ENCODE measurements around the gene ITGB3.

DNA sequence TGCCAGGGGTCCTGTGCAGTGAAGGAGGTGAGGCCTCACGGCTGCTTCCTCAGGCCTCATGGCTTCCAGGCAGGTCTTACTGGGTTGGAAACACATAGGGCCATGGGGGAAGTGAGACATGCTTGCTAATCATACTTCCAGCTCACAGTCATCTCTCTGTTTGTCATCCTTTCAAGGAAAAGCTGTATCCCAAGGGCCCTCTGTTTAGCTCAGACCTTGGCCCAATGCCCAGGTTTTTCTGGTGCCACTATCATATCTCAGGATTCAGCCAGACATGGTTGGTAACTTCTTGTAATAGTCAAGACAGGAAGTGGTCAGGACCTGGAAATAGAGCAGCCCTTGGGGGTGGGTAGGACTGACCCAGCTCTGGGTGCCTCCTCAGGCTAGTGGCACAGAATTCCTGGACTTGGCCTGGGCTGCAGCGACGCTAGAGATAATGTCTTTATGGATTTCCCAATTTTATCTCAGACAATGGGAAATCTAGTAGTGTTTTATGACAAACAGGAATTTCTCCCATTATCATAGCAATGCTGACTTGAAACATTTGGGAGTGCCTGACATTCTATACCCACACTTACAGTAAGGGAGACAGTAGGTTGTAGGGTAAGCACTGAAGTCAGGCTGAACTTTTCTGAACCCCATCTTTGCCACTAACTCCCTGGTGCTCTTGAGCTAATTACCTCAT, 13.5 kb upstream of the ITGB3 start:
- TF ChIP-seq POLR2AphosphoS5 (IDR thresholded peaks at IDR 0.05; ENCODE audit: low read depth, low read length), result no peak
- no peak for TF ChIP-seq POLR2A (IDR thresholded peaks at IDR 0.05; ENCODE audit: low read depth, low read length)
- TF ChIP-seq TAF1 (IDR thresholded peaks at IDR 0.05; ENCODE audit: low read depth, low read length), result no peak
- no peak for TF ChIP-seq PAX5 (IDR thresholded peaks at IDR 0.05; ENCODE audit: insufficient read depth, low read length, severe bottlenecking)
- TF ChIP-seq SPI1 (IDR thresholded peaks at IDR 0.05; ENCODE audit: low read depth, low read length), result no peak

All from GM12891 (cell line).